ENCODE results near the gene SLC12A4. TPM values are rescaled to one million over a fixed set of nuclear protein-coding genes. Genes with fewer than 3 reads are reported as not detected.
A peak's percentile ranks its signal among the peaks of the same experiment; 100 is the strongest.

The SLC12A4 gene
- polyA plus RNA-seq, 1 donor (not counting 4 experiments of a cell fraction or from before 2014, with no cell fraction given) = 59.3 TPM

- H3K79me2 ChIP-seq (ENCODE audit: control insufficient read depth, insufficient read depth, low read length) = no peaks in the 10 kb centered on the region
- no peaks in the 10 kb centered on the region for H3K9me1 ChIP-seq (ENCODE audit: control insufficient read depth, extremely low read depth, insufficient read depth, low read length)
- H2AFZ ChIP-seq (ENCODE audit: control insufficient read depth, low read length) = peak overlapping the region; percentile 90
- peak overlapping the region in 1 of 3 experiments; percentile 34 for H3K4me3 ChIP-seq (ENCODE audit: control insufficient read depth in 2 of 3, extremely low read depth in 1 of 3, insufficient read depth in 2 of 3, low read depth in 1 of 3, low read length in 3 of 3)
- DNase-seq (ENCODE audit: low read depth, low spot score) (no peak), FAIRE-seq (peak; percentile 83)
- no peaks in the 10 kb centered on the region for H3K9me3 ChIP-seq (ENCODE audit: control insufficient read depth, low read depth, low read length)
- TF ChIP-seq CTCF (optimal IDR thresholded peaks at IDR 0.05 in 1 of 3, IDR thresholded peaks at IDR 0.05 in 1 of 3, conservative IDR thresholded peaks at IDR 0.05 in 1 of 3; ENCODE audit: extremely low read depth in 1 of 3, insufficient read depth in 2 of 3, low read length in 3 of 3) (no peak), EZH2 (IDR thresholded peaks at IDR 0.05; ENCODE audit: low read length) (no peak)
- no peaks in the 10 kb centered on the region for H3K36me3 ChIP-seq (ENCODE audit: control insufficient read depth in 2 of 2, extremely low read depth in 1 of 2, insufficient read depth in 2 of 2, low read length in 2 of 2)
- peak overlapping the region; percentile 69 for H3K9ac ChIP-seq (ENCODE audit: control insufficient read depth, extremely low read depth, insufficient read depth, low read length)
- no peaks in the 10 kb centered on the region for H3K27me3 ChIP-seq (ENCODE audit: control insufficient read depth, extremely low read depth, insufficient read depth, low read length)
- no peaks in the 10 kb centered on the region for H4K20me1 ChIP-seq (ENCODE audit: control insufficient read depth, extremely low read depth, insufficient read depth, low read length)
- dilution Hi-C loops (cut with MboI; ENCODE audit: extremely low pct_ligation_motif_present, low sequenced_read_pairs) = no loop called here
- peaks cover 21% of the 10 kb centered on the region for H3K4me1 ChIP-seq (ENCODE audit: control insufficient read depth, extremely low read depth, insufficient read depth, low read length)
- H3K4me2 ChIP-seq (ENCODE audit: control insufficient read depth, extremely low read depth, insufficient read depth, low read depth, low read length) = peak overlapping the region; percentile 71
- H3K27ac ChIP-seq (ENCODE audit: control insufficient read depth, insufficient read depth, low read length) = peak overlapping the region; percentile 88
These were observed 37.4 kb upstream of the SLC12A4 start for GRCh38 chr16:68005786-68006286.

- no peaks in the 10 kb centered on the region for H3K79me2 ChIP-seq (ENCODE audit: control insufficient read depth, insufficient read depth, low read length)
- dilution Hi-C loops (cut with MboI; ENCODE audit: extremely low pct_ligation_motif_present, low sequenced_read_pairs) = no loop called here
- H3K4me2 ChIP-seq (ENCODE audit: control insufficient read depth, extremely low read depth, insufficient read depth, low read depth, low read length) = peak overlapping the region; percentile 71
- no peaks in the 10 kb centered on the region for H3K36me3 ChIP-seq (ENCODE audit: control insufficient read depth in 2 of 2, extremely low read depth in 1 of 2, insufficient read depth in 2 of 2, low read length in 2 of 2)
- no peaks in the 10 kb centered on the region for H3K9me3 ChIP-seq (ENCODE audit: control insufficient read depth, low read depth, low read length)
- H3K4me3 ChIP-seq (ENCODE audit: control insufficient read depth in 2 of 3, extremely low read depth in 1 of 3, insufficient read depth in 2 of 3, low read depth in 1 of 3, low read length in 3 of 3) = no peak overlapping the region
- no peaks in the 10 kb centered on the region for H3K27me3 ChIP-seq (ENCODE audit: control insufficient read depth, extremely low read depth, insufficient read depth, low read length)
- TF ChIP-seq CTCF (optimal IDR thresholded peaks at IDR 0.05 in 1 of 3, IDR thresholded peaks at IDR 0.05 in 1 of 3, conservative IDR thresholded peaks at IDR 0.05 in 1 of 3; ENCODE audit: extremely low read depth in 1 of 3, insufficient read depth in 2 of 3, low read length in 3 of 3) (no peak), EZH2 (IDR thresholded peaks at IDR 0.05; ENCODE audit: low read length) (no peak)
- no peak for FAIRE-seq
- DNase-seq (ENCODE audit: low read depth, low spot score) = no peak
- H3K27ac ChIP-seq (ENCODE audit: control insufficient read depth, insufficient read depth, low read length) = peak overlapping the region; percentile 88
- H2AFZ ChIP-seq (ENCODE audit: control insufficient read depth, low read length) = peak overlapping the region; percentile 63
- peaks cover 21% of the 10 kb centered on the region for H3K4me1 ChIP-seq (ENCODE audit: control insufficient read depth, extremely low read depth, insufficient read depth, low read length)
- H3K9ac ChIP-seq (ENCODE audit: control insufficient read depth, extremely low read depth, insufficient read depth, low read length) = peak overlapping the region; percentile 69
- H3K9me1 ChIP-seq (ENCODE audit: control insufficient read depth, extremely low read depth, insufficient read depth, low read length) = no peaks in the 10 kb centered on the region
- no peaks in the 10 kb centered on the region for H4K20me1 ChIP-seq (ENCODE audit: control insufficient read depth, extremely low read depth, insufficient read depth, low read length)
These were observed 36.8 kb upstream of the SLC12A4 start for GRCh38 chr16:68005211-68005610.

Data from keratinocyte (primary cell).